A549 (cell line): Measurements from ENCODE around the gene TRIM10. TPM values are rescaled to one million over a fixed set of nuclear protein-coding genes. Genes with fewer than 3 reads are reported as not detected.

Experiments used
- ATAC-seq, 2 experiments: fragments of 200-7000 bp in 1 of 2; fragments of >200 bp in 1 of 2; cut with Nextera tagmentation in 1 of 2; cut with Tn5 transposase in 1 of 2; 3 replicates each; pipeline versions ENCODE4 v1.8.0 to v1.9.1; 2018 to 2020; ENCODE audit warnings: mild to moderate bottlenecking in 1 of 2, moderate library complexity in 1 of 2
- CTCF ChIA-PET: fragments of 300-600 bp; sonication (Branson Sonifier 250); formaldehyde crosslinking; extraction: SDS; loops from one replicate; lab custom pipeline; 2021; ENCODE audit warnings: antibody characterized with exemption, inconsistent platforms; lab: Yijun Ruan, JAX
- POLR2A ChIA-PET: fragments of 350-600 bp; formaldehyde crosslinking; extraction: SDS; loops from one replicate; lab custom pipeline; 2021; ENCODE audit warnings: antibody characterized with exemption, inconsistent platforms; lab: Yijun Ruan, JAX
- DNase-seq, 2 experiments: peaks; one replicate each; pipeline versions ENCODE4 v3.0.0 to v3.0.0-alpha.2; 2011 to 2016; ENCODE audit warnings: low read depth in 1 of 2, low spot score in 1 of 2
- FAIRE-seq: peaks from 2 replicates; lab custom pipeline; 2011; peaks lifted over from hg19 to GRCh38; lab: Jason Lieb, UNC
- H3K27ac ChIP-seq, 2 experiments: fragments of >200 bp; sonication (Bioruptor Twin); formaldehyde crosslinking; 3 replicates each; pipeline ENCODE4 v1.5.1; 2016 to 2017
- H3K4me1 ChIP-seq: fragments of >200 bp; sonication (Bioruptor Twin); formaldehyde crosslinking; 3 replicates; pipeline ENCODE4 v1.6.1; 2016
- H3K4me2 ChIP-seq: fragments of >200 bp; sonication (Bioruptor Twin); formaldehyde crosslinking; 3 replicates; pipeline ENCODE4 v1.6.1; 2016
- H3K4me3 ChIP-seq: fragments of >200 bp; sonication (Bioruptor Twin); formaldehyde crosslinking; 3 replicates; pipeline ENCODE4 v1.5.1; 2016
- H3K9me3 ChIP-seq: fragments of >200 bp; sonication (Bioruptor Twin); formaldehyde crosslinking; 3 replicates; pipeline ENCODE4 v1.6.1; 2016
- BCL3 ChIP-seq: fragments of >200 bp; sonication (Bioruptor Twin); formaldehyde crosslinking; IDR thresholded peaks from 3 replicates; pipeline ENCODE4 v1.6.1; 2016
- EHF ChIP-seq: fragments of 250-450 bp; sonication (Bioruptor Pico); IDR thresholded peaks from 2 replicates; pipeline ENCODE4 v1.5.0; 2020; ENCODE audit warnings: mild to moderate bottlenecking
- FOSB ChIP-seq: fragments of 250-450 bp; sonication (Bioruptor Pico); IDR thresholded peaks from 2 replicates; pipeline ENCODE4 v1.5.0; 2020; ENCODE audit warnings: mild to moderate bottlenecking, moderate library complexity
- FOSL2 ChIP-seq, 2 experiments: fragments of 450-650 bp in 1 of 2; fragments of >200 bp in 1 of 2; sonication (Bioruptor Twin) in 1 of 2; formaldehyde crosslinking; IDR thresholded peaks; 2 replicates each; pipeline versions ENCODE4 v1.5.0 to v1.6.1; 2016 to 2020; ENCODE audit warnings: mild to moderate bottlenecking in 1 of 2, moderate library complexity in 1 of 2
- GATA3 ChIP-seq: IDR thresholded peaks from 2 replicates; pipeline ENCODE4 v1.6.1; 2012; ENCODE audit warnings: borderline replicate concordance
- HOXA7 ChIP-seq: fragments of 250-450 bp; sonication (Bioruptor Pico); IDR thresholded peaks from 2 replicates; pipeline ENCODE4 v1.5.0; 2020; ENCODE audit warnings: mild to moderate bottlenecking, moderate library complexity
- HOXB13 ChIP-seq: fragments of 250-450 bp; sonication (Bioruptor Pico); IDR thresholded peaks from 2 replicates; pipeline ENCODE4 v1.5.0; 2020; ENCODE audit warnings: low read depth, mild to moderate bottlenecking, moderate library complexity
- HOXB5 ChIP-seq: fragments of 250-450 bp; sonication (Bioruptor Pico); IDR thresholded peaks from 2 replicates; pipeline ENCODE4 v1.5.0; 2020; ENCODE audit warnings: mild to moderate bottlenecking, moderate library complexity
- JUNB ChIP-seq: fragments of >200 bp; sonication (Bioruptor Twin); formaldehyde crosslinking; IDR thresholded peaks from 2 replicates; pipeline ENCODE4 v1.6.1; 2016
- MAFK ChIP-seq: fragments of 450-650 bp; IDR thresholded peaks from 2 replicates; pipeline ENCODE4 v1.6.1; 2014; ENCODE audit not compliant: partially characterized antibody
- MAZ ChIP-seq: fragments of 150-350 bp; IDR thresholded peaks from 2 replicates; pipeline ENCODE4 v1.6.1; 2014; ENCODE audit warnings: antibody characterized with exemption, low read depth, low read length, borderline replicate concordance
- NR3C1 ChIP-seq: fragments of >200 bp; sonication (Bioruptor Twin); formaldehyde crosslinking; IDR thresholded peaks from 3 replicates; pipeline ENCODE4 v1.6.1; 2017
- PBX3 ChIP-seq: IDR thresholded peaks from 2 replicates; pipeline ENCODE4 v1.6.1; 2012
- POLR2A ChIP-seq: IDR thresholded peaks from 2 replicates; pipeline ENCODE4 v1.6.1; 2012; ENCODE audit warnings: mild to moderate bottlenecking, low read length
- RARB ChIP-seq: fragments of 250-450 bp; sonication (Bioruptor Pico); IDR thresholded peaks from 2 replicates; pipeline ENCODE4 v1.8.0; 2021; ENCODE audit warnings: mild to moderate bottlenecking, moderate library complexity
- RFX5 ChIP-seq: fragments of 450-650 bp; IDR thresholded peaks from 2 replicates; pipeline ENCODE4 v1.7.1; 2014; ENCODE audit warnings: antibody characterized with exemption, mild to moderate bottlenecking, moderate library complexity
- RNF2 ChIP-seq: fragments of 200-600 bp; sonication (generic); IDR thresholded peaks from 2 replicates; pipeline ENCODE4 v1.6.1; 2016; ENCODE audit warnings: low read depth, mild to moderate bottlenecking, antibody characterized with exemption, moderate library complexity, borderline replicate concordance
- SMC3 ChIP-seq: fragments of >200 bp; sonication (Bioruptor Twin); formaldehyde crosslinking; IDR thresholded peaks from 3 replicates; pipeline ENCODE4 v1.6.1; 2018; ENCODE audit warnings: inconsistent platforms
- SREBF2 ChIP-seq: fragments of 450-650 bp; IDR thresholded peaks from 2 replicates; pipeline ENCODE4 v1.6.1; 2014; ENCODE audit warnings: mild to moderate bottlenecking, moderate library complexity
- TFCP2L1 ChIP-seq: fragments of 250-450 bp; sonication (Bioruptor Pico); IDR thresholded peaks from 2 replicates; pipeline ENCODE4 v1.5.0; 2021; ENCODE audit warnings: mild to moderate bottlenecking
- TP53 ChIP-seq: fragments of 250-450 bp; sonication (Bioruptor Pico); IDR thresholded peaks from 2 replicates; pipeline ENCODE4 v1.5.0; 2021; ENCODE audit warnings: mild to moderate bottlenecking, moderate library complexity
- ZFP36 ChIP-seq: fragments of 450-650 bp; IDR thresholded peaks from 2 replicates; pipeline ENCODE4 v1.6.1; 2014; ENCODE audit warnings: borderline replicate concordance; ENCODE audit not compliant: partially characterized antibody
- WGBS: methylation state at CpG from one replicate; pipeline ENCODE4 v1.1.6; 2017; ENCODE audit errors: missing lambda C conversion rate; 5-methylcytosine and 5-hydroxymethylcytosine counted together
- polyA plus RNA-seq, 4 experiments: library from polyadenylated mRNA; depleted of rRNA in 3 of 4; stranded (reverse); fragments of >200 nt; fragmentation: RNase III in 1 of 4; extraction: RNeasy Plus Mini Kit Qiagen cat#74134 plus additional on column Dnase treatment in 1 of 4; gene quantifications; 2 replicates in 3 of 4; 3 replicates in 1 of 4; pipeline ENCODE4 v1.2.3, GENCODE V29; 2011 to 2017
- TF ChIP-seq, protein P1 (sequence below): fragments of >200 bp; sonication (Bioruptor Twin); formaldehyde crosslinking; IDR thresholded peaks from 3 replicates; pipeline ENCODE4 v1.5.1; 2016
- TF ChIP-seq, protein P2 (sequence below): fragments of 250-450 bp; sonication (Bioruptor Pico); IDR thresholded peaks from 2 replicates; pipeline ENCODE4 v1.5.0; 2021; ENCODE audit warnings: mild to moderate bottlenecking, moderate library complexity, borderline replicate concordance
- TF ChIP-seq, protein P3 (sequence below): fragments of 450-650 bp; IDR thresholded peaks from 2 replicates; pipeline ENCODE4 v1.6.1; 2014; ENCODE audit warnings: antibody characterized with exemption

Gene TRIM10
- polyA plus RNA-seq, 2 of the 4 experiments (the other 2 are of a cell fraction), result 0.03 to 0.12 TPM

DNA sequence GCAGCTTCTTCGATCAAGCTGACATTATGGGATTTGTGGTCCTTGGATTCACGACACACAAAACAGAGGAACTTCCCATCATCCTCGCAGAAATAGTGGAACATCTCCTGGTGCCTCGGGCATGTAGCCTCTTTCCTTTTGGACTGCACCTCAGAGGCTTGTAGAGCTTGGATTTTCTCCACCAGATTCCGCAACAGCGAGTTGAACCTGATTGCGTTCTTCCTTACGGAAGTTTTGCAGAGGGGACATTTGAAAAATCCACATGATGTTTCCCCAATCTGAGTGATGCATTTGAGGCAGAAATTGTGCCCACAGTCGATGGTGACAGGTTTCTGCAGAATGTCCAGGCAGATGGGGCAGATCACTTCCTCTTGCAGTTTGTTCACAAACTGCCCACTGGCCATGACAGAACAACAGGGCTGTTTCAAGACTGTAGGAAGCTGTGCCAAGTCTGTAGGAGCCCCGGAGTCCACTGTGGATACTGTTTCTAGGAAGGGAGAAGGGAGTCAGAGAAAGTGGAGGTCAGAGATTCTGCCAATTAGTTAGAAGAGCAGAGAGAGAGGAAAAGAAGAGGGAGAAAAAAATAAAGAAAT lies 48.5 kb downstream of the TRIM10 start:
- Histone ChIP-seq H3K4me2 (peak overlapping the region; percentile 79), H3K9me3 (no peaks in the 10 kb centered on the region), H3K4me3 (peak overlapping the region; percentile 17; the same call in 2 of the 3 replicates), H3K4me1 (peaks cover 33% of the 10 kb centered on the region), H3K27ac (peak overlapping the region; percentile 48 to 73; a peak in 5 of 6 replicates)
- DNase-seq, result no peak
- ChIA-PET POLR2A (no interaction called here), CTCF (interaction anchor here (1.1 to 16.7 kb wide), 3 partner anchors 10 to 107 kb away, joined by 4 to 353 read pairs (median 21); partner anchors contain the start of gene TRIM40)
- ATAC-seq, result peak in 1 of 2 experiments; percentile 66; a peak in 4 of 6 replicates
- TF ChIP-seq FOSB (CRISPR knock-in tag) (no peak), BCL3 (no peak), FOSL2 (IDR thresholded peaks at IDR 0.05) (no peak), FOSL2 (CRISPR knock-in tag; IDR thresholded peaks at IDR 0.05) (no peak), SREBF2 (no peak), HOXB13 (CRISPR knock-in tag) (no peak), GATA3 (no peak), SMC3 (no peak), RNF2 (no peak), TFCP2L1 (CRISPR knock-in tag) (no peak), TP53 (no peak), RARB (CRISPR knock-in tag) (no peak), MAFK (no peak), NR3C1 (no peak), POLR2A (no peak), HOXA7 (CRISPR knock-in tag) (no peak)
- TF ChIP-seq, protein P1, sequence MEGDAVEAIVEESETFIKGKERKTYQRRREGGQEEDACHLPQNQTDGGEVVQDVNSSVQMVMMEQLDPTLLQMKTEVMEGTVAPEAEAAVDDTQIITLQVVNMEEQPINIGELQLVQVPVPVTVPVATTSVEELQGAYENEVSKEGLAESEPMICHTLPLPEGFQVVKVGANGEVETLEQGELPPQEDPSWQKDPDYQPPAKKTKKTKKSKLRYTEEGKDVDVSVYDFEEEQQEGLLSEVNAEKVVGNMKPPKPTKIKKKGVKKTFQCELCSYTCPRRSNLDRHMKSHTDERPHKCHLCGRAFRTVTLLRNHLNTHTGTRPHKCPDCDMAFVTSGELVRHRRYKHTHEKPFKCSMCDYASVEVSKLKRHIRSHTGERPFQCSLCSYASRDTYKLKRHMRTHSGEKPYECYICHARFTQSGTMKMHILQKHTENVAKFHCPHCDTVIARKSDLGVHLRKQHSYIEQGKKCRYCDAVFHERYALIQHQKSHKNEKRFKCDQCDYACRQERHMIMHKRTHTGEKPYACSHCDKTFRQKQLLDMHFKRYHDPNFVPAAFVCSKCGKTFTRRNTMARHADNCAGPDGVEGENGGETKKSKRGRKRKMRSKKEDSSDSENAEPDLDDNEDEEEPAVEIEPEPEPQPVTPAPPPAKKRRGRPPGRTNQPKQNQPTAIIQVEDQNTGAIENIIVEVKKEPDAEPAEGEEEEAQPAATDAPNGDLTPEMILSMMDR, result no peak
- TF ChIP-seq, protein P2, sequence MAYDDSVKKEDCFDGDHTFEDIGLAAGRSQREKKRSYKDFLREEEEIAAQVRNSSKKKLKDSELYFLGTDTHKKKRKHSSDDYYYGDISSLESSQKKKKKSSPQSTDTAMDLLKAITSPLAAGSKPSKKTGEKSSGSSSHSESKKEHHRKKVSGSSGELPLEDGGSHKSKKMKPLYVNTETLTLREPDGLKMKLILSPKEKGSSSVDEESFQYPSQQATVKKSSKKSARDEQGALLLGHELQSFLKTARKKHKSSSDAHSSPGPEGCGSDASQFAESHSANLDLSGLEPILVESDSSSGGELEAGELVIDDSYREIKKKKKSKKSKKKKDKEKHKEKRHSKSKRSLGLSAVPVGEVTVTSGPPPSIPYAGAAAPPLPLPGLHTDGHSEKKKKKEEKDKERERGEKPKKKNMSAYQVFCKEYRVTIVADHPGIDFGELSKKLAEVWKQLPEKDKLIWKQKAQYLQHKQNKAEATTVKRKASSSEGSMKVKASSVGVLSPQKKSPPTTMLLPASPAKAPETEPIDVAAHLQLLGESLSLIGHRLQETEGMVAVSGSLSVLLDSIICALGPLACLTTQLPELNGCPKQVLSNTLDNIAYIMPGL (CRISPR knock-in tag), result no peak
- TF ChIP-seq, protein P3, sequence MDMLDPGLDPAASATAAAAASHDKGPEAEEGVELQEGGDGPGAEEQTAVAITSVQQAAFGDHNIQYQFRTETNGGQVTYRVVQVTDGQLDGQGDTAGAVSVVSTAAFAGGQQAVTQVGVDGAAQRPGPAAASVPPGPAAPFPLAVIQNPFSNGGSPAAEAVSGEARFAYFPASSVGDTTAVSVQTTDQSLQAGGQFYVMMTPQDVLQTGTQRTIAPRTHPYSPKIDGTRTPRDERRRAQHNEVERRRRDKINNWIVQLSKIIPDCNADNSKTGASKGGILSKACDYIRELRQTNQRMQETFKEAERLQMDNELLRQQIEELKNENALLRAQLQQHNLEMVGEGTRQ, result no peak
- no peak for FAIRE-seq
- 54% methylated on average over 10 of the region's 10 CpGs for WGBS

GRCh38 chr6:30111266-30111856 lies 49.6 kb downstream of the TRIM10 start:
- DNase-seq (no peak), FAIRE-seq (no peak), ATAC-seq (no peak)
- Histone ChIP-seq H3K27ac (no peak overlapping the region; a peak in 2 of 6 replicates), H3K4me3 (no peak overlapping the region), H3K9me3 (no peaks in the 10 kb centered on the region), H3K4me2 (peak overlapping the region; percentile 79; the same call in 1 of the 3 replicates), H3K4me1 (peaks cover 35% of the 10 kb centered on the region)
- 87% methylated on average over 27 of the region's 27 CpGs for WGBS
- CTCF ChIA-PET, result interaction anchor here (0.6 to 16.7 kb wide), 4 partner anchors 9 to 159 kb away, joined by 3 to 353 read pairs (median 12); partner anchors contain the start of gene TRIM40
- POLR2A ChIA-PET, result no interaction called here
- no peak for TF ChIP-seq PBX3
- TF ChIP-seq MAZ, result no peak
- TF ChIP-seq EHF (CRISPR knock-in tag), result no peak
- no peak for TF ChIP-seq JUNB
- TF ChIP-seq HOXB5, result no peak
- TF ChIP-seq RFX5, result no peak
- no peak for TF ChIP-seq ZFP36
- no peak for TF ChIP-seq POLR2A
- TF ChIP-seq BCL3, result no peak
